ENCODE results near the gene TICAM2. TPM values are rescaled to one million over a fixed set of nuclear protein-coding genes. Genes with fewer than 3 reads are reported as not detected.

Gene TICAM2
- total and polyA plus RNA-seq, 10 donors, result 2.9 to 9.2 (median 5.3) TPM

DNA sequence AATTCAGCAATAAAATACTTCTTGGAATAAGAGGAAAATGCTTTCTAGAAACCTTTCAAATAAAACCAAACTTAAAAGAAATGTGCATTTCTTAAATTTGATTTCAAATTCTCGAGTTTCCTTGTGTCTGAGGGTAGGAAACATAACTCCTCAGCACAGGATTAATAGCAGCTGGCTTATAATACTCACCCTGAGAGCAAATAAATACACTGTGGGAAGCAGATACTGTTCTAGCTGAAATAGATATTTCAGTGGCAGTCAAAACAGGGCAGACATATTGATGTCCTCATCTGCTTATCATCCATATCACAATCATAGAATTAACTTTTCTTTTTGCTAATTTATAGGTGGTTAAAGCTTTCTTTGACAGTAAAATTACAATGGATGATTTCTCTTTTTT, 33.6 kb downstream of the TICAM2 start:
- DNase-seq, result no peak

DNA sequence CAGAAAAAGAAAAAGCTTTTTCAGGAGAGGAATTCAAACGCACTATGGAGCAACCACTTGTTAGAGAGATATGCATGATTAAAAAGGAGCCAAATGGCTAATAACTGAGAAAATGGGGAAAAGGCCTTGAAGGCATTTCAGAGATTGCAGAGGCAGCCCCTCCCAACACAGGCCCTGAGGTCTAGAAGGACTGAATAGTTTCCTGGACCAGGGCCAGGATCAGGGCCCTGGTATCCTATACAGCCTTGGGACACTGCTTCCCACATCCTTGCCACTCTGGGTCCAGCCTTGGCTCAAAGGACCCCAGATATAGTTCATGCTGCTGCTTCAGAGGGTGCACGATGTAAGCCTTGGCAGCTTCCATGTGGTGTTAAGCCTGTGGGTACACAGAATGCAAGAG, 37.0 kb downstream of the TICAM2 start:
- no peaks in the 10 kb centered on the region for H3K9me3 ChIP-seq
- WGBS, 5 donors, result 72 to 86% (median 79%) methylated on average over 1 to 2 of the region's 2 CpGs
- no peaks in the 10 kb centered on the region for H3K4me1 ChIP-seq
- H3K4me3 ChIP-seq, result no peak overlapping the region
- no peak overlapping the region for H3K27ac ChIP-seq
- TF ChIP-seq POLR2AphosphoS5 (IDR thresholded peaks at IDR 0.05), result no peak
- TF ChIP-seq, protein P1, sequence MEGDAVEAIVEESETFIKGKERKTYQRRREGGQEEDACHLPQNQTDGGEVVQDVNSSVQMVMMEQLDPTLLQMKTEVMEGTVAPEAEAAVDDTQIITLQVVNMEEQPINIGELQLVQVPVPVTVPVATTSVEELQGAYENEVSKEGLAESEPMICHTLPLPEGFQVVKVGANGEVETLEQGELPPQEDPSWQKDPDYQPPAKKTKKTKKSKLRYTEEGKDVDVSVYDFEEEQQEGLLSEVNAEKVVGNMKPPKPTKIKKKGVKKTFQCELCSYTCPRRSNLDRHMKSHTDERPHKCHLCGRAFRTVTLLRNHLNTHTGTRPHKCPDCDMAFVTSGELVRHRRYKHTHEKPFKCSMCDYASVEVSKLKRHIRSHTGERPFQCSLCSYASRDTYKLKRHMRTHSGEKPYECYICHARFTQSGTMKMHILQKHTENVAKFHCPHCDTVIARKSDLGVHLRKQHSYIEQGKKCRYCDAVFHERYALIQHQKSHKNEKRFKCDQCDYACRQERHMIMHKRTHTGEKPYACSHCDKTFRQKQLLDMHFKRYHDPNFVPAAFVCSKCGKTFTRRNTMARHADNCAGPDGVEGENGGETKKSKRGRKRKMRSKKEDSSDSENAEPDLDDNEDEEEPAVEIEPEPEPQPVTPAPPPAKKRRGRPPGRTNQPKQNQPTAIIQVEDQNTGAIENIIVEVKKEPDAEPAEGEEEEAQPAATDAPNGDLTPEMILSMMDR (IDR thresholded peaks at IDR 0.05 in 8 of 11, conservative IDR thresholded peaks at IDR 0.05 in 3 of 11), result no peak
- TF ChIP-seq POLR2A (IDR thresholded peaks at IDR 0.05), result no peak
- DNase-seq, result no peak
- intact Hi-C loops (cut with DNase I; ENCODE audit: low total_unique reads), result no loop called here
- H3K36me3 ChIP-seq, result no peaks in the 10 kb centered on the region
- no peaks in the 10 kb centered on the region for H3K27me3 ChIP-seq (replicated peaks in 1 of 7)

More for the DNA sequence above, 33.6 kb downstream of the TICAM2 start:
- intact Hi-C loops (cut with DNase I; ENCODE audit: low total_unique reads), result no loop called here
- no peaks in the 10 kb centered on the region for H3K36me3 ChIP-seq
- H3K27me3 ChIP-seq (replicated peaks in 1 of 7), result no peaks in the 10 kb centered on the region
- WGBS, 5 donors, result 81 to 91% (median 86%) methylated on average over 1 of the region's 1 CpG
- H3K27ac ChIP-seq, result no peak overlapping the region
- TF ChIP-seq POLR2AphosphoS5 (IDR thresholded peaks at IDR 0.05), result no peak
- TF ChIP-seq, protein P1 (IDR thresholded peaks at IDR 0.05 in 8 of 11, conservative IDR thresholded peaks at IDR 0.05 in 3 of 11), result no peak
- TF ChIP-seq POLR2A (IDR thresholded peaks at IDR 0.05), result no peak
- H3K4me1 ChIP-seq, result no peaks in the 10 kb centered on the region
- no peaks in the 10 kb centered on the region for H3K9me3 ChIP-seq
- no peak overlapping the region for H3K4me3 ChIP-seq

DNA sequence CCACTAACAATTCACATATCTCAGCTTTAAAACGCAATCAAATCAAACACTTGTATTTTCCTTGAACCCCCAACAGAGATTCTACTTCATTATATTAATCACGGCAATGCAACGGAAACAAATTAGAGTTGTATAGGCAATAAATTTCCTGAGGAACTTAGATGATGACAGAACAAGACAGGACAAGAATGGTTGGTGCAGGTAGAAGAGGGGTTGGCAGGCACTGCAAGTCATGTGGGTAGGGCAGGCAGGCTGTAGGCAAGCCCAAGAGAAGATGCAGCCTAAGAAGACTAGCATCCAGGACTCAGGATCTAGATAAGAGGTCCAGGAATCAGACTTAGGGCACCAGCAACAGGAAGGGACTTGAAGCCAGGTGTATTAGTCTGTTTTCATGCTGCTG, 41.1 kb downstream of the TICAM2 start:
- WGBS, 5 donors, result 89 to 97% (median 93%) methylated on average over 3 of the region's 3 CpGs

DNA sequence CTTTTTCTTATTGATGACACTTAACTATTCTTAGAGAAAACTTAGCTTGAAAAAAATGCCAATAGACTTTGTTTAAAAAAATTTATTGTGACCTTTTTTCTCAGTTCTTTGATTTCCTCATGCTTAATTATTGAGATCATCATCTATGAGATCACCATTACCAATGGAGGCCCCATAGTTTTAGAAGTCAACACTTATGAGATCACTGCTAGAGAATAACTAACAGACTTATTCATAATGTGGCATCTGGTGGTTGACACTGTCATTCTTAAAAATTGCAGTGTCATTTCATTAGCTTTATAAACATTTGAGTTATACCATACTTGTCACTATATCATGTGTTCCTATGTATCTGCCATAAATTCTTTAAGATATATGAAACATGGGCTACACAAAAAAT, 42.8 kb downstream of the TICAM2 start:
- H3K9me3 ChIP-seq, result no peaks in the 10 kb centered on the region
- H3K4me3 ChIP-seq, result no peak overlapping the region
- TF ChIP-seq POLR2A (IDR thresholded peaks at IDR 0.05), result no peak
- no peak for TF ChIP-seq POLR2AphosphoS5 (IDR thresholded peaks at IDR 0.05)
- TF ChIP-seq, protein P1 (IDR thresholded peaks at IDR 0.05 in 8 of 11, conservative IDR thresholded peaks at IDR 0.05 in 3 of 11), result no peak
- H3K27me3 ChIP-seq (replicated peaks in 1 of 7), result no peaks in the 10 kb centered on the region
- H3K27ac ChIP-seq, result no peak overlapping the region
- no peak for DNase-seq
- intact Hi-C loops (cut with DNase I; ENCODE audit: low total_unique reads), result no loop called here
- no peaks in the 10 kb centered on the region for H3K36me3 ChIP-seq
- H3K4me1 ChIP-seq, result peaks cover 0 to 15% (median 0%) of the 10 kb centered on the region in 6 donors

More for the DNA sequence above, 41.1 kb downstream of the TICAM2 start:
- Histone ChIP-seq H3K27me3 (replicated peaks in 1 of 7) (no peaks in the 10 kb centered on the region), H3K4me3 (no peak overlapping the region), H3K27ac (no peak overlapping the region), H3K36me3 (no peaks in the 10 kb centered on the region), H3K9me3 (no peaks in the 10 kb centered on the region), H3K4me1 (peaks cover 0 to 15% (median 0%) of the 10 kb centered on the region in 6 donors)
- intact Hi-C loops (cut with DNase I; ENCODE audit: low total_unique reads), result no loop called here
- TF ChIP-seq, protein P1 (IDR thresholded peaks at IDR 0.05 in 8 of 11, conservative IDR thresholded peaks at IDR 0.05 in 3 of 11), result no peak
- TF ChIP-seq POLR2A (IDR thresholded peaks at IDR 0.05), result no peak
- TF ChIP-seq POLR2AphosphoS5 (IDR thresholded peaks at IDR 0.05), result no peak
- no peak for DNase-seq

Measured in spleen (tissue), 11 donors.